ENCODE results near the gene MS4A6A.

GRCh38 chr11:60133917-60134316 lies 49.0 kb downstream of the MS4A6A start:
- TF ChIP-seq, protein P1, sequence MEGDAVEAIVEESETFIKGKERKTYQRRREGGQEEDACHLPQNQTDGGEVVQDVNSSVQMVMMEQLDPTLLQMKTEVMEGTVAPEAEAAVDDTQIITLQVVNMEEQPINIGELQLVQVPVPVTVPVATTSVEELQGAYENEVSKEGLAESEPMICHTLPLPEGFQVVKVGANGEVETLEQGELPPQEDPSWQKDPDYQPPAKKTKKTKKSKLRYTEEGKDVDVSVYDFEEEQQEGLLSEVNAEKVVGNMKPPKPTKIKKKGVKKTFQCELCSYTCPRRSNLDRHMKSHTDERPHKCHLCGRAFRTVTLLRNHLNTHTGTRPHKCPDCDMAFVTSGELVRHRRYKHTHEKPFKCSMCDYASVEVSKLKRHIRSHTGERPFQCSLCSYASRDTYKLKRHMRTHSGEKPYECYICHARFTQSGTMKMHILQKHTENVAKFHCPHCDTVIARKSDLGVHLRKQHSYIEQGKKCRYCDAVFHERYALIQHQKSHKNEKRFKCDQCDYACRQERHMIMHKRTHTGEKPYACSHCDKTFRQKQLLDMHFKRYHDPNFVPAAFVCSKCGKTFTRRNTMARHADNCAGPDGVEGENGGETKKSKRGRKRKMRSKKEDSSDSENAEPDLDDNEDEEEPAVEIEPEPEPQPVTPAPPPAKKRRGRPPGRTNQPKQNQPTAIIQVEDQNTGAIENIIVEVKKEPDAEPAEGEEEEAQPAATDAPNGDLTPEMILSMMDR (IDR thresholded peaks at IDR 0.05) = no peak
- no peak for TF ChIP-seq EZH2 (IDR thresholded peaks at IDR 0.05; ENCODE audit: borderline replicate concordance, insufficient read depth, low read depth, low read length, poor library complexity, severe bottlenecking)
